K562 (cell line): Measurements from ENCODE around the gene SH3D19.

Experiments used
- EZH2 ChIP-seq: IDR thresholded peaks from 2 replicates; pipeline ENCODE4 v1.6.1; 2012; ENCODE audit warnings: low read depth, mild to moderate bottlenecking, inconsistent platforms, low read length, borderline replicate concordance
- FOXP1 ChIP-seq: sonication (generic); formaldehyde crosslinking; IDR thresholded peaks from 2 replicates; pipeline ENCODE4 v1.8.0; 2022; ENCODE audit warnings: mild to moderate bottlenecking, missing genetic modification reagents
- MAZ ChIP-seq, 2 experiments: fragments of 450-650 bp in 1 of 2; sonication (generic) in 1 of 2; formaldehyde crosslinking; IDR thresholded peaks in 1 of 2; conservative IDR thresholded peaks in 1 of 2; 2 replicates each; pipeline versions ENCODE4 v1.4.0 to v1.5.0; 2020; ENCODE audit warnings: mild to moderate bottlenecking in 1 of 2, missing genetic modification reagents in 1 of 2
- MCM3 ChIP-seq: fragments of 450-650 bp; IDR thresholded peaks from 2 replicates; pipeline ENCODE4 v1.6.1; 2016
- MNT ChIP-seq, 2 experiments: fragments of 450-650 bp; conservative IDR thresholded peaks; 2 replicates each; pipeline ENCODE4 v1.6.1; 2017; ENCODE audit warnings: mild to moderate bottlenecking in 2 of 2, moderate library complexity in 2 of 2
- NR1H2 ChIP-seq: sonication (generic); formaldehyde crosslinking; IDR thresholded peaks from 2 replicates; pipeline ENCODE4 v1.4.0; 2020; ENCODE audit warnings: mild to moderate bottlenecking, missing genetic modification reagents
- PHF8 ChIP-seq: fragments of 200-600 bp; sonication (generic); IDR thresholded peaks from 2 replicates; pipeline ENCODE4 v1.6.1; 2012; ENCODE audit warnings: mixed run types, mild to moderate bottlenecking, inconsistent platforms, low read length, moderate library complexity, borderline replicate concordance
- POLR2AphosphoS5 ChIP-seq: IDR thresholded peaks from 2 replicates; pipeline ENCODE4 v1.6.1; 2011; ENCODE audit warnings: mild to moderate bottlenecking, low read depth, low read length, moderate library complexity; ENCODE audit not compliant: control insufficient read depth, insufficient read depth
- ZBTB8A ChIP-seq: fragments of 450-650 bp; IDR thresholded peaks from 2 replicates; pipeline ENCODE4 v1.6.1; 2018; ENCODE audit warnings: mild to moderate bottlenecking, moderate library complexity; ENCODE audit not compliant: partially characterized antibody
- TF ChIP-seq, protein P1 (sequence below): sonication (generic); formaldehyde crosslinking; IDR thresholded peaks from 2 replicates; pipeline ENCODE4 v1.8.1; 2023; ENCODE audit warnings: mild to moderate bottlenecking, missing genetic modification reagents
- TF ChIP-seq, protein P2 (sequence below): sonication (generic); formaldehyde crosslinking; IDR thresholded peaks from 2 replicates; pipeline ENCODE4 v1.8.0; 2022; ENCODE audit warnings: missing genetic modification reagents, mild to moderate bottlenecking, moderate library complexity, borderline replicate concordance
- TF ChIP-seq, protein P3 (sequence below), 3 experiments: IDR thresholded peaks in 2 of 3; conservative IDR thresholded peaks in 1 of 3; 2 replicates each; pipeline ENCODE4 v1.5.1; 2011 to 2012; ENCODE audit warnings: low read length in 3 of 3, mild to moderate bottlenecking in 3 of 3, control low read depth in 2 of 3, improper control_type of control experiment in 1 of 3, inconsistent platforms in 1 of 3, low read depth in 1 of 3, mixed read lengths in 1 of 3, moderate library complexity in 1 of 3; ENCODE audit not compliant: insufficient read depth in 2 of 3

- TF ChIP-seq PHF8, result no peak
- TF ChIP-seq, protein P1, sequence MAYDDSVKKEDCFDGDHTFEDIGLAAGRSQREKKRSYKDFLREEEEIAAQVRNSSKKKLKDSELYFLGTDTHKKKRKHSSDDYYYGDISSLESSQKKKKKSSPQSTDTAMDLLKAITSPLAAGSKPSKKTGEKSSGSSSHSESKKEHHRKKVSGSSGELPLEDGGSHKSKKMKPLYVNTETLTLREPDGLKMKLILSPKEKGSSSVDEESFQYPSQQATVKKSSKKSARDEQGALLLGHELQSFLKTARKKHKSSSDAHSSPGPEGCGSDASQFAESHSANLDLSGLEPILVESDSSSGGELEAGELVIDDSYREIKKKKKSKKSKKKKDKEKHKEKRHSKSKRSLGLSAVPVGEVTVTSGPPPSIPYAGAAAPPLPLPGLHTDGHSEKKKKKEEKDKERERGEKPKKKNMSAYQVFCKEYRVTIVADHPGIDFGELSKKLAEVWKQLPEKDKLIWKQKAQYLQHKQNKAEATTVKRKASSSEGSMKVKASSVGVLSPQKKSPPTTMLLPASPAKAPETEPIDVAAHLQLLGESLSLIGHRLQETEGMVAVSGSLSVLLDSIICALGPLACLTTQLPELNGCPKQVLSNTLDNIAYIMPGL, result no peak
- TF ChIP-seq ZBTB8A, result no peak
- TF ChIP-seq, protein P2, sequence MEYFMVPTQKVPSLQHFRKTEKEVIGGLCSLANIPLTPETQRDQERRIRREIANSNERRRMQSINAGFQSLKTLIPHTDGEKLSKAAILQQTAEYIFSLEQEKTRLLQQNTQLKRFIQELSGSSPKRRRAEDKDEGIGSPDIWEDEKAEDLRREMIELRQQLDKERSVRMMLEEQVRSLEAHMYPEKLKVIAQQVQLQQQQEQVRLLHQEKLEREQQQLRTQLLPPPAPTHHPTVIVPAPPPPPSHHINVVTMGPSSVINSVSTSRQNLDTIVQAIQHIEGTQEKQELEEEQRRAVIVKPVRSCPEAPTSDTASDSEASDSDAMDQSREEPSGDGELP, result no peak
- no peak for TF ChIP-seq POLR2AphosphoS5
- TF ChIP-seq MCM3, result no peak
- TF ChIP-seq, protein P3, sequence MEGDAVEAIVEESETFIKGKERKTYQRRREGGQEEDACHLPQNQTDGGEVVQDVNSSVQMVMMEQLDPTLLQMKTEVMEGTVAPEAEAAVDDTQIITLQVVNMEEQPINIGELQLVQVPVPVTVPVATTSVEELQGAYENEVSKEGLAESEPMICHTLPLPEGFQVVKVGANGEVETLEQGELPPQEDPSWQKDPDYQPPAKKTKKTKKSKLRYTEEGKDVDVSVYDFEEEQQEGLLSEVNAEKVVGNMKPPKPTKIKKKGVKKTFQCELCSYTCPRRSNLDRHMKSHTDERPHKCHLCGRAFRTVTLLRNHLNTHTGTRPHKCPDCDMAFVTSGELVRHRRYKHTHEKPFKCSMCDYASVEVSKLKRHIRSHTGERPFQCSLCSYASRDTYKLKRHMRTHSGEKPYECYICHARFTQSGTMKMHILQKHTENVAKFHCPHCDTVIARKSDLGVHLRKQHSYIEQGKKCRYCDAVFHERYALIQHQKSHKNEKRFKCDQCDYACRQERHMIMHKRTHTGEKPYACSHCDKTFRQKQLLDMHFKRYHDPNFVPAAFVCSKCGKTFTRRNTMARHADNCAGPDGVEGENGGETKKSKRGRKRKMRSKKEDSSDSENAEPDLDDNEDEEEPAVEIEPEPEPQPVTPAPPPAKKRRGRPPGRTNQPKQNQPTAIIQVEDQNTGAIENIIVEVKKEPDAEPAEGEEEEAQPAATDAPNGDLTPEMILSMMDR (IDR thresholded peaks at IDR 0.05 in 2 of 3, conservative IDR thresholded peaks at IDR 0.05 in 1 of 3; ENCODE audit: insufficient read depth in 2 of 3, low read depth in 1 of 3, low read length in 3 of 3), result no peak
- TF ChIP-seq EZH2, result no peak
- no peak for TF ChIP-seq FOXP1
- no peak for TF ChIP-seq NR1H2 (CRISPR knock-in tag)
- no peak for TF ChIP-seq MNT (conservative IDR thresholded peaks at IDR 0.05)
- TF ChIP-seq MAZ (CRISPR knock-in tag; conservative IDR thresholded peaks at IDR 0.05 in 1 of 2, IDR thresholded peaks at IDR 0.05 in 1 of 2), result no peak
Observed at GRCh38 chr4:151218343-151218742, 107.1 kb downstream of the SH3D19 start.
